H9 (cell line): Measurements from ENCODE around the gene POLR2L. TPM values are rescaled to one million over a fixed set of nuclear protein-coding genes. Genes with fewer than 3 reads are reported as not detected.

Source experiments
- DNase-seq: peaks from one replicate; pipeline ENCODE4 v3.0.0-alpha.2; 2017
- H2AFZ ChIP-seq: one replicate; pipeline ENCODE4 v1.6.1; 2013; ENCODE audit warnings: mild to moderate bottlenecking, low read length, control low read depth, moderate library complexity
- H2AK5ac ChIP-seq: 2 replicates; pipeline ENCODE4 v1.6.1; 2013; ENCODE audit warnings: low read length, control low read depth, mixed read lengths; ENCODE audit not compliant: insufficient read length
- H2BK120ac ChIP-seq: one replicate; pipeline ENCODE4 v1.6.1; 2013; ENCODE audit warnings: low read depth, mild to moderate bottlenecking, low read length, control low read depth, inconsistent platforms; ENCODE audit not compliant: poor library complexity, severe bottlenecking
- H2BK12ac ChIP-seq: 2 replicates; pipeline ENCODE4 v1.6.1; 2013; ENCODE audit warnings: low read length, control low read depth, mixed read lengths, low read depth; ENCODE audit not compliant: insufficient read length
- H2BK15ac ChIP-seq: 2 replicates; pipeline ENCODE4 v1.6.1; 2013; ENCODE audit warnings: low read depth, low read length, control low read depth
- H2BK20ac ChIP-seq: one replicate; pipeline ENCODE4 v1.6.1; 2013; ENCODE audit warnings: low read depth, mild to moderate bottlenecking, low read length, control low read depth, inconsistent platforms; ENCODE audit not compliant: poor library complexity, severe bottlenecking
- H2BK5ac ChIP-seq: 2 replicates; pipeline ENCODE4 v1.6.1; 2013; ENCODE audit warnings: low read length, control low read depth, mixed read lengths; ENCODE audit not compliant: insufficient read length
- H3K14ac ChIP-seq: 2 replicates; pipeline ENCODE4 v1.6.1; 2013; ENCODE audit warnings: low read length, control low read depth; ENCODE audit not compliant: insufficient read depth
- H3K18ac ChIP-seq: 2 replicates; pipeline ENCODE4 v1.6.1; 2013; ENCODE audit warnings: low read depth, mild to moderate bottlenecking, mixed read lengths, low read length, control low read depth; ENCODE audit not compliant: insufficient read length
- H3K23ac ChIP-seq: 2 replicates; pipeline ENCODE4 v1.6.1; 2013; ENCODE audit warnings: low read length, control low read depth, mixed read lengths, low read depth; ENCODE audit not compliant: insufficient read length
- H3K23me2 ChIP-seq: 2 replicates; pipeline ENCODE4 v1.6.1; 2013; ENCODE audit warnings: low read depth, mild to moderate bottlenecking, mixed read lengths, low read length, control low read depth; ENCODE audit not compliant: insufficient read length, poor library complexity, severe bottlenecking
- H3K27ac ChIP-seq: 2 replicates; pipeline ENCODE4 v1.5.1; 2013; ENCODE audit warnings: low read length, control low read depth, mixed read lengths, low read depth; ENCODE audit not compliant: insufficient read length
- H3K27me3 ChIP-seq: 2 replicates; pipeline ENCODE4 v1.6.1; 2013; ENCODE audit warnings: low read length, control low read depth, inconsistent platforms; ENCODE audit not compliant: insufficient read depth
- H3K4ac ChIP-seq: 2 replicates; pipeline ENCODE4 v1.6.1; 2013; ENCODE audit warnings: low read depth, mild to moderate bottlenecking, control low read depth, inconsistent platforms, low read length, moderate library complexity
- H3K4me1 ChIP-seq: 2 replicates; pipeline ENCODE4 v1.6.1; 2013; ENCODE audit warnings: low read length, control low read depth, inconsistent platforms; ENCODE audit not compliant: insufficient read depth
- H3K4me2 ChIP-seq: 2 replicates; pipeline ENCODE4 v1.6.1; 2013; ENCODE audit warnings: low read length, control low read depth, mixed read lengths; ENCODE audit not compliant: insufficient read length, insufficient read depth
- H3K56ac ChIP-seq: 2 replicates; pipeline ENCODE4 v1.6.1; 2013; ENCODE audit warnings: low read depth, mild to moderate bottlenecking, mixed read lengths, low read length, control low read depth; ENCODE audit not compliant: insufficient read length
- H3K79me1 ChIP-seq: 2 replicates; pipeline ENCODE4 v1.6.1; 2013; ENCODE audit warnings: low read depth, mild to moderate bottlenecking, moderate library complexity, low read length, control low read depth, inconsistent platforms; ENCODE audit not compliant: insufficient read depth, poor library complexity, severe bottlenecking
- H3K79me2 ChIP-seq: 2 replicates; pipeline ENCODE4 v1.6.1; 2013; ENCODE audit warnings: low read length, control low read depth, inconsistent platforms; ENCODE audit not compliant: insufficient read depth
- H3K9ac ChIP-seq: 2 replicates; pipeline ENCODE4 v1.6.1; 2013; ENCODE audit warnings: low read length, control low read depth, mixed read lengths; ENCODE audit not compliant: insufficient read length; ENCODE audit errors: extremely low read depth
- H3K9me3 ChIP-seq: one replicate; pipeline ENCODE4 v1.6.1; 2013; ENCODE audit warnings: low read depth, low read length, inconsistent platforms; ENCODE audit not compliant: control insufficient read depth
- H3T11ph ChIP-seq: one replicate; pipeline ENCODE4 v1.6.1; 2013; ENCODE audit warnings: mild to moderate bottlenecking, low read length, control low read depth, inconsistent platforms
- H4K20me1 ChIP-seq: one replicate; pipeline ENCODE4 v1.6.1; 2013; ENCODE audit not compliant: control insufficient read depth, insufficient read length, insufficient read depth
- H4K5ac ChIP-seq: 2 replicates; pipeline ENCODE4 v1.6.1; 2013; ENCODE audit warnings: low read depth, mild to moderate bottlenecking, mixed read lengths, low read length, control low read depth; ENCODE audit not compliant: insufficient read length
- H4K8ac ChIP-seq: replicated peaks from 2 replicates; pipeline ENCODE4 v1.6.1; 2013; ENCODE audit warnings: low read length, control low read depth, mixed read lengths, low read depth; ENCODE audit not compliant: insufficient read length
- H4K91ac ChIP-seq: 2 replicates; pipeline ENCODE4 v1.6.1; 2013; ENCODE audit warnings: low read depth, mild to moderate bottlenecking, moderate library complexity, mixed read lengths, low read length, control low read depth; ENCODE audit not compliant: insufficient read length
- H3K27ac Mint-ChIP-seq, 3 experiments: 2 replicates in 2 of 3; 3 replicates in 1 of 3; pipeline ENCODE4 v1.8.0; 2020 to 2021; ENCODE audit warnings: mixed read lengths in 3 of 3, mild to moderate bottlenecking in 1 of 3, moderate library complexity in 1 of 3
- H3K27me3 Mint-ChIP-seq: 2 replicates; pipeline ENCODE4 v1.8.0; 2021; ENCODE audit warnings: low read depth, mild to moderate bottlenecking, moderate library complexity, mixed read lengths
- H3K36me3 Mint-ChIP-seq, 3 experiments: 2 replicates in 2 of 3; 3 replicates in 1 of 3; pipeline ENCODE4 v1.8.0; 2020 to 2021; ENCODE audit warnings: low read depth in 3 of 3, mixed read lengths in 3 of 3; ENCODE audit not compliant: insufficient read depth in 1 of 3
- H3K4me1 Mint-ChIP-seq, 2 experiments: 2 replicates each; pipeline ENCODE4 v1.8.0; 2020; ENCODE audit warnings: mixed read lengths in 2 of 2
- H3K4me3 Mint-ChIP-seq, 2 experiments: 2 replicates in 1 of 2; 3 replicates in 1 of 2; pipeline ENCODE4 v1.8.0; 2020 to 2021; ENCODE audit warnings: mild to moderate bottlenecking in 2 of 2, mixed read lengths in 2 of 2, moderate library complexity in 1 of 2
- H3K9me3 Mint-ChIP-seq, 2 experiments: 2 replicates in 1 of 2; 3 replicates in 1 of 2; pipeline ENCODE4 v1.8.0; 2020; ENCODE audit warnings: mild to moderate bottlenecking in 2 of 2, mixed read lengths in 2 of 2, moderate library complexity in 1 of 2
- WGBS: extraction: QIAGEN DNeasy Blood & Tissue Kit; methylation state at CpG from one replicate; pipeline ENCODE4 v1.1.7; 2013; ENCODE audit warnings: missing lambda C conversion rate, low lambda C conversion rate, mixed read lengths; ENCODE audit not compliant: insufficient read length; ENCODE audit errors: extremely low coverage; 5-methylcytosine and 5-hydroxymethylcytosine counted together
- total RNA-seq: library from RNA; stranded (reverse); gene quantifications from 2 replicates; pipeline ENCODE4 v1.2.1, GENCODE V29; 2021
- TF ChIP-seq, protein P1 (sequence below): fragments of 200-600 bp; sonication (generic); conservative IDR thresholded peaks from 3 replicates; pipeline ENCODE4 v1.8.0; 2021; ENCODE audit warnings: antibody characterized with exemption, mild to moderate bottlenecking

Gene POLR2L
- total RNA-seq, 1 experiment from 2014 or later: 135 TPM

DNA sequence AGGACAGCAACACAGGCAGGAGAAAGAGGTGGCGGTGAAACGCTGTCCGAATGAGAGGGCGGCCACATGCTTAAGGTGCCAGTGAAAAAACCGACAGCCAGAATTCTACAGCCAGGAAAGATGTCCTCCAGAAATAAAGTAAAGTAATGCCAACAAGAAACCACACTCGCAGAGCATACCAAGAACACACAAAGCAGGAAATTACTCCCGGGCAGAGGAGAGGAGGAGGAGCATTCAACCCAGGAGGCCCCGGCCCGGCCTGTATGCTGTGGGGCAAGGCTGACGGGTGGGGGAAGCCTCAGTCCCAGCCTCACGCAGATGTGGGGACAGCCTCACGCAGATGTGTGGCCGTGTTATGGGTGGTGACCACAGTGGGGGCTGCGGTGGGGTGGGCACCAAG is 40.3 kb upstream of the POLR2L start:
- H3K4me2 ChIP-seq: no peak overlapping the region
- H3K56ac ChIP-seq: no peak overlapping the region
- no peak overlapping the region for H2BK15ac ChIP-seq
- H3K18ac ChIP-seq: no peak overlapping the region
- Mint-ChIP-seq H3K4me3 (peak overlapping the region in 1 of 2 experiments; percentile 44; a peak in 1 of 5 replicates), H3K9me3 (no peaks in the 10 kb centered on the region), H3K36me3 (peaks cover 32 to 63% (median 55%) of the 10 kb centered on the region in 3 experiments), H3K4me1 (peaks cover 2 to 3% of the 10 kb centered on the region in 2 experiments; a peak in 3 of 4 replicates), H3K27ac (no peak overlapping the region; a peak in 2 of 7 replicates), H3K27me3 (no peaks in the 10 kb centered on the region)
- TF ChIP-seq, protein P1, sequence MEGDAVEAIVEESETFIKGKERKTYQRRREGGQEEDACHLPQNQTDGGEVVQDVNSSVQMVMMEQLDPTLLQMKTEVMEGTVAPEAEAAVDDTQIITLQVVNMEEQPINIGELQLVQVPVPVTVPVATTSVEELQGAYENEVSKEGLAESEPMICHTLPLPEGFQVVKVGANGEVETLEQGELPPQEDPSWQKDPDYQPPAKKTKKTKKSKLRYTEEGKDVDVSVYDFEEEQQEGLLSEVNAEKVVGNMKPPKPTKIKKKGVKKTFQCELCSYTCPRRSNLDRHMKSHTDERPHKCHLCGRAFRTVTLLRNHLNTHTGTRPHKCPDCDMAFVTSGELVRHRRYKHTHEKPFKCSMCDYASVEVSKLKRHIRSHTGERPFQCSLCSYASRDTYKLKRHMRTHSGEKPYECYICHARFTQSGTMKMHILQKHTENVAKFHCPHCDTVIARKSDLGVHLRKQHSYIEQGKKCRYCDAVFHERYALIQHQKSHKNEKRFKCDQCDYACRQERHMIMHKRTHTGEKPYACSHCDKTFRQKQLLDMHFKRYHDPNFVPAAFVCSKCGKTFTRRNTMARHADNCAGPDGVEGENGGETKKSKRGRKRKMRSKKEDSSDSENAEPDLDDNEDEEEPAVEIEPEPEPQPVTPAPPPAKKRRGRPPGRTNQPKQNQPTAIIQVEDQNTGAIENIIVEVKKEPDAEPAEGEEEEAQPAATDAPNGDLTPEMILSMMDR: no peak
- H3K79me1 ChIP-seq: no peaks in the 10 kb centered on the region
- H4K8ac ChIP-seq: no peak overlapping the region
- no peaks in the 10 kb centered on the region for H3K23me2 ChIP-seq
- 0 out of 2 replicates have a peak, but pooled peaks cover 2% of the 10 kb centered on the region for H3K4me1 ChIP-seq
- H2AFZ ChIP-seq: no peak overlapping the region
- no peak overlapping the region for H3K23ac ChIP-seq
- H2BK20ac ChIP-seq: no peak overlapping the region
- no peak overlapping the region for H3K9ac ChIP-seq
- no peak overlapping the region for H3K27ac ChIP-seq
- H4K20me1 ChIP-seq: peaks cover under 1% of the 10 kb centered on the region
- no peak overlapping the region for H4K5ac ChIP-seq
- no peaks in the 10 kb centered on the region for H3K27me3 ChIP-seq
- H2BK12ac ChIP-seq: no peak overlapping the region
- H4K91ac ChIP-seq: no peak overlapping the region
- no peaks in the 10 kb centered on the region for H3K9me3 ChIP-seq
- no peaks in the 10 kb centered on the region for H3K79me2 ChIP-seq
- no peak overlapping the region for H2BK5ac ChIP-seq
- H2BK120ac ChIP-seq: no peak overlapping the region
- no peak overlapping the region for H3K4ac ChIP-seq
- no peak overlapping the region for H3T11ph ChIP-seq
- WGBS: no CpG with 5 or more reads among the region's 14 CpGs
- no peak for DNase-seq
- no peak overlapping the region for H3K14ac ChIP-seq
- no peak overlapping the region for H2AK5ac ChIP-seq
